WTC11 (cell line): ENCODE results near the gene GABRQ. TPM values are rescaled to one million over a fixed set of nuclear protein-coding genes. Genes with fewer than 3 reads are reported as not detected.

ENCODE experiments used
- ATAC-seq: fragments of 200-7000 bp; cut with Tn5 transposase; 2 replicates; pipeline ENCODE4 v1.10.0; 2021; ENCODE audit warnings: mild to moderate bottlenecking, moderate library complexity
- CTCF ChIA-PET: fragments of 300-600 bp; sonication (Branson Sonifier 250); formaldehyde crosslinking; loops from one replicate; lab custom pipeline; 2021; ENCODE audit warnings: antibody characterized with exemption; lab: Charles Lee
- POLR2A ChIA-PET: fragments of 350-600 bp; sonication (Branson Sonifier 250); formaldehyde crosslinking; loops from one replicate; lab custom pipeline; 2021; ENCODE audit warnings: antibody characterized with exemption; lab: Charles Lee
- DNase-seq: peaks from one replicate; pipeline ENCODE4 v3.0.0; 2021; ENCODE audit warnings: low spot score
- H3K27ac Mint-ChIP-seq: 2 replicates; pipeline ENCODE4 v1.8.0; 2021; ENCODE audit warnings: mixed read lengths
- H3K27me3 Mint-ChIP-seq: 2 replicates; pipeline ENCODE4 v1.8.0; 2021; ENCODE audit warnings: low read depth, mild to moderate bottlenecking, moderate library complexity, mixed read lengths
- H3K36me3 Mint-ChIP-seq: 2 replicates; pipeline ENCODE4 v1.8.0; 2021; ENCODE audit warnings: mixed read lengths
- H3K4me1 Mint-ChIP-seq: 2 replicates; pipeline ENCODE4 v1.8.0; 2022; ENCODE audit warnings: mixed read lengths
- H3K4me3 Mint-ChIP-seq: 2 replicates; pipeline ENCODE4 v1.8.0; 2021; ENCODE audit warnings: mild to moderate bottlenecking, moderate library complexity, mixed read lengths
- H3K9me3 Mint-ChIP-seq: 2 replicates; pipeline ENCODE4 v1.8.0; 2021; ENCODE audit warnings: mixed read lengths
- ATF2 ChIP-seq: sonication (generic); formaldehyde crosslinking; IDR thresholded peaks from 2 replicates; pipeline ENCODE4 v1.8.1; 2022; ENCODE audit warnings: low read depth, missing genetic modification reagents, borderline replicate concordance
- CBFB ChIP-seq: sonication (generic); formaldehyde crosslinking; IDR thresholded peaks from 2 replicates; pipeline ENCODE4 v1.8.1; 2022; ENCODE audit warnings: mild to moderate bottlenecking, low read depth, missing genetic modification reagents
- CTCF ChIP-seq: fragments of 200-600 bp; IDR thresholded peaks from 2 replicates; pipeline ENCODE4 v1.8.0; 2022; ENCODE audit warnings: antibody characterized with exemption
- E2F1 ChIP-seq: sonication (generic); formaldehyde crosslinking; IDR thresholded peaks from 2 replicates; pipeline ENCODE4 v1.8.0; 2022; ENCODE audit warnings: mild to moderate bottlenecking, missing genetic modification reagents
- E2F4 ChIP-seq: sonication (generic); formaldehyde crosslinking; IDR thresholded peaks from 2 replicates; pipeline ENCODE4 v1.8.1; 2022; ENCODE audit warnings: low read depth, mild to moderate bottlenecking, moderate library complexity, missing genetic modification reagents, borderline replicate concordance
- FOXK1 ChIP-seq: sonication (generic); formaldehyde crosslinking; IDR thresholded peaks from 2 replicates; pipeline ENCODE4 v1.8.0; 2022; ENCODE audit warnings: mild to moderate bottlenecking, moderate library complexity, missing genetic modification reagents
- GABPB1 ChIP-seq: sonication (generic); formaldehyde crosslinking; IDR thresholded peaks from 2 replicates; pipeline ENCODE4 v1.8.1; 2023; ENCODE audit warnings: mild to moderate bottlenecking, missing genetic modification reagents
- GRHL2 ChIP-seq: fragments of 250-450 bp; sonication (Bioruptor Pico); IDR thresholded peaks from 2 replicates; pipeline ENCODE4 v1.8.0; 2022; ENCODE audit warnings: mild to moderate bottlenecking, moderate library complexity; ENCODE audit not compliant: insufficient replicate concordance, severe bottlenecking
- GTF2I ChIP-seq: fragments of 250-450 bp; sonication (Bioruptor Pico); conservative IDR thresholded peaks from 2 replicates; pipeline ENCODE4 v1.4.0; 2021; ENCODE audit warnings: mild to moderate bottlenecking
- MAX ChIP-seq: sonication (generic); formaldehyde crosslinking; IDR thresholded peaks from 2 replicates; pipeline ENCODE4 v1.8.0; 2022; ENCODE audit warnings: mild to moderate bottlenecking, missing genetic modification reagents
- NR1H2 ChIP-seq: sonication (generic); formaldehyde crosslinking; IDR thresholded peaks from 2 replicates; pipeline ENCODE4 v1.9.0; 2021; ENCODE audit warnings: mild to moderate bottlenecking, moderate library complexity, missing genetic modification reagents
- NR3C1 ChIP-seq: sonication (generic); formaldehyde crosslinking; conservative IDR thresholded peaks from 2 replicates; pipeline ENCODE4 v1.8.1; 2023; ENCODE audit warnings: low read depth, mild to moderate bottlenecking, missing genetic modification reagents
- PREB ChIP-seq: sonication (generic); formaldehyde crosslinking; IDR thresholded peaks from 2 replicates; pipeline ENCODE4 v1.8.1; 2022; ENCODE audit warnings: mild to moderate bottlenecking, missing genetic modification reagents, moderate library complexity, borderline replicate concordance
- RELA ChIP-seq: sonication (generic); formaldehyde crosslinking; IDR thresholded peaks from 2 replicates; pipeline ENCODE4 v1.8.1; 2022; ENCODE audit warnings: missing genetic modification reagents, mild to moderate bottlenecking, borderline replicate concordance
- SP1 ChIP-seq: sonication (generic); formaldehyde crosslinking; conservative IDR thresholded peaks from 2 replicates; pipeline ENCODE4 v1.8.1; 2022; ENCODE audit warnings: missing genetic modification reagents
- USF2 ChIP-seq: sonication (generic); formaldehyde crosslinking; IDR thresholded peaks from 2 replicates; pipeline ENCODE4 v1.8.1; 2023; ENCODE audit warnings: mild to moderate bottlenecking, missing genetic modification reagents, moderate library complexity
- ZNF138 ChIP-seq: sonication (generic); formaldehyde crosslinking; conservative IDR thresholded peaks from 2 replicates; pipeline ENCODE4 v1.8.1; 2022; ENCODE audit warnings: mild to moderate bottlenecking, moderate library complexity, missing genetic modification reagents
- ZNF317 ChIP-seq: sonication (generic); formaldehyde crosslinking; IDR thresholded peaks from 2 replicates; pipeline ENCODE4 v1.8.1; 2023; ENCODE audit warnings: low read depth, mild to moderate bottlenecking, moderate library complexity, missing genetic modification reagents, borderline replicate concordance
- ZNF512 ChIP-seq: sonication (generic); formaldehyde crosslinking; IDR thresholded peaks from 2 replicates; pipeline ENCODE4 v1.8.1; 2022; ENCODE audit warnings: missing genetic modification reagents, borderline replicate concordance
- ZNF671 ChIP-seq: fragments of 250-450 bp; sonication (Bioruptor Pico); IDR thresholded peaks from 2 replicates; pipeline ENCODE4 v1.8.0; 2021; ENCODE audit warnings: mild to moderate bottlenecking
- total RNA-seq: library from RNA; stranded (reverse); gene quantifications from 3 replicates; pipeline ENCODE4 v1.2.3, GENCODE V29; 2021

GABRQ gene
- total RNA-seq, 1 experiment from 2014 or later = 8.6 TPM

- TF ChIP-seq ZNF512 = no peak
- TF ChIP-seq MAX (CRISPR knock-in tag) = no peak
- no peak for TF ChIP-seq ATF2
- no peak for TF ChIP-seq ZNF138 (CRISPR knock-in tag)
- no peak for TF ChIP-seq CBFB (CRISPR knock-in tag)
- TF ChIP-seq ZNF671 (CRISPR knock-in tag) = no peak
- TF ChIP-seq RELA (CRISPR knock-in tag) = no peak
These were observed 35.7 kb upstream of the GABRQ start (continued) for GRCh38 chrX:152601848-152602616.

- no peak for DNase-seq
- ChIA-PET POLR2A (no interaction called here), CTCF (no interaction called here)
- no peak for ATAC-seq
- H3K4me1 Mint-ChIP-seq = no peaks in the 10 kb centered on the region
- peaks cover 5% of the 10 kb centered on the region for H3K9me3 Mint-ChIP-seq
- H3K4me3 Mint-ChIP-seq = no peak overlapping the region
- H3K36me3 Mint-ChIP-seq = 0 out of 2 replicates have a peak, but pooled peaks cover 2% of the 10 kb centered on the region
- no peak overlapping the region for H3K27ac Mint-ChIP-seq
- H3K27me3 Mint-ChIP-seq = peaks cover 7% of the 10 kb centered on the region; the same call in 1 of the 2 replicates
- TF ChIP-seq NR1H2 (CRISPR knock-in tag) (no peak), MAX (CRISPR knock-in tag) (no peak), FOXK1 (CRISPR knock-in tag) (no peak), SP1 (CRISPR knock-in tag) (no peak), ZNF317 (CRISPR knock-in tag) (no peak), PREB (CRISPR knock-in tag) (no peak), CTCF (no peak), GRHL2 (CRISPR knock-in tag) (no peak), GABPB1 (CRISPR knock-in tag) (no peak), USF2 (CRISPR knock-in tag) (no peak), E2F1 (no peak), E2F4 (CRISPR knock-in tag) (no peak), NR3C1 (CRISPR knock-in tag) (no peak), GTF2I (CRISPR knock-in tag) (no peak)
These were observed 22.9 kb upstream of the GABRQ start for GRCh38 chrX:152614791-152615190.
